SU-DHL-6 (cell line): ENCODE measurements around the gene ATRX.

Source experiments
- H2AFZ ChIP-seq: fragments of 200-600 bp; sonication (generic); 2 replicates; pipeline ENCODE4 v1.6.1; 2014; ENCODE audit warnings: low read depth, mild to moderate bottlenecking, moderate library complexity, mixed read lengths, antibody characterized with exemption, low read length; ENCODE audit not compliant: severe bottlenecking
- H3F3A ChIP-seq: fragments of 200-600 bp; shearing (Covaris generic); 2 replicates; pipeline ENCODE4 v1.6.0; 2016; ENCODE audit warnings: antibody characterized with exemption, mild to moderate bottlenecking; ENCODE audit not compliant: insufficient read depth
- H3K27ac ChIP-seq: fragments of 200-600 bp; sonication (generic); 2 replicates; pipeline ENCODE4 v1.5.1; 2016; ENCODE audit warnings: low read depth, mild to moderate bottlenecking, low read length, moderate library complexity, mixed read lengths
- H3K27me3 ChIP-seq: fragments of 200-600 bp; sonication (generic), shearing (Covaris generic); 2 replicates; pipeline ENCODE4 v1.6.0; 2014; ENCODE audit warnings: mild to moderate bottlenecking, low read length
- H3K36me3 ChIP-seq: fragments of 200-600 bp; sonication (generic); 2 replicates; pipeline ENCODE4 v1.6.1; 2014; ENCODE audit warnings: mild to moderate bottlenecking, low read length, mixed read lengths
- H3K4me2 ChIP-seq: fragments of 300-600, 200-600 bp; shearing (Covaris generic), sonication (generic); 2 replicates; pipeline ENCODE4 v1.6.0; 2014; ENCODE audit warnings: low read length, low read depth, mild to moderate bottlenecking; ENCODE audit not compliant: poor library complexity, severe bottlenecking
- H3K4me3 ChIP-seq: fragments of 200-600 bp; sonication (generic); 2 replicates; pipeline ENCODE4 v1.5.1; 2014; ENCODE audit warnings: antibody characterized with exemption, low read length, mild to moderate bottlenecking, mixed read lengths; ENCODE audit not compliant: insufficient read depth, poor library complexity, severe bottlenecking
- H3K79me2 ChIP-seq: fragments of 200-600 bp; sonication (generic); 2 replicates; pipeline ENCODE4 v1.6.1; 2014; ENCODE audit warnings: mild to moderate bottlenecking, low read length, moderate library complexity; ENCODE audit not compliant: insufficient read depth
- H3K9ac ChIP-seq: fragments of 200-600 bp; sonication (generic); 2 replicates; pipeline ENCODE4 v1.7.0; 2014; ENCODE audit warnings: mild to moderate bottlenecking, low read length
- H3K9me2 ChIP-seq: fragments of 200-600 bp; sonication (generic); replicated peaks from 2 replicates; pipeline ENCODE4 v1.6.1; 2014; ENCODE audit warnings: low read length; ENCODE audit not compliant: insufficient read depth
- H3K9me3 ChIP-seq: fragments of 200-600 bp; sonication (generic); 2 replicates; pipeline ENCODE4 v1.6.1; 2014; ENCODE audit warnings: low read length, mixed read lengths; ENCODE audit not compliant: insufficient read depth
- H4K20me1 ChIP-seq: fragments of 200-600 bp; sonication (generic); 2 replicates; pipeline ENCODE4 v1.6.1; 2014; ENCODE audit warnings: low read depth, mild to moderate bottlenecking, antibody characterized with exemption, low read length, moderate library complexity, mixed read lengths
- EZH2phosphoT487 ChIP-seq: fragments of 200-600 bp; sonication (generic), shearing (Covaris generic); conservative IDR thresholded peaks from 2 replicates; pipeline ENCODE4 v1.6.1; 2018; ENCODE audit warnings: mild to moderate bottlenecking, antibody characterized with exemption, low read length, moderate library complexity, mixed read lengths
- TF ChIP-seq, protein P1 (sequence below): fragments of 200-600 bp; sonication (generic); IDR thresholded peaks from one replicate; pipeline ENCODE4 v1.5.1; 2017; ENCODE audit warnings: antibody characterized with exemption, mild to moderate bottlenecking, low read length, moderate library complexity; ENCODE audit not compliant: insufficient read depth, poor library complexity, severe bottlenecking

ATRX gene

DNA sequence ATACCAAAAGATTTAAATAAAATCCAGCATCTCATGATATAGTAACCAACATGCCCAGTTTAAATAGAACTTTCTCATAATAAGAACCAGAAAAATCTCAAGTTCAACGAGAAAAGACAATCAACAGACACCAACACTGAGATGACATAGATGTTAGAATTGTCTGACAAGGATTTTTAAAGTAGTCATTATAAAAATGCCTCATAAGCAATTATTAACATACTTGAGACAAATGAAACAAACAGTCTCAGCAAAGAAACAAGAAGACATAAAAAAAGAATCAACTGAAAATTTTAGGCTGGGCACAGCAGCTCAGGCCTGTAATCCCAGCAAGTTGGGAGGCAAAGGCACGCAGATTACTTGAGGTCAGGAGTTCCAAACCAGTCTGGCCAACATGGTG is 220.7 kb downstream of the ATRX start:
- Histone ChIP-seq H3K9ac (no peak overlapping the region), H3K9me3 (no peaks in the 10 kb centered on the region), H2AFZ (no peak overlapping the region), H3K79me2 (no peaks in the 10 kb centered on the region), H3F3A (no peaks in the 10 kb centered on the region; the same call in 1 of the 2 replicates), H3K36me3 (no peaks in the 10 kb centered on the region), H3K27ac (no peak overlapping the region), H4K20me1 (no peaks in the 10 kb centered on the region), H3K27me3 (no peaks in the 10 kb centered on the region), H3K4me2 (no peak overlapping the region), H3K4me3 (no peak overlapping the region), H3K9me2 (no peaks in the 10 kb centered on the region)
- TF ChIP-seq EZH2phosphoT487, result no peak
- TF ChIP-seq, protein P1, sequence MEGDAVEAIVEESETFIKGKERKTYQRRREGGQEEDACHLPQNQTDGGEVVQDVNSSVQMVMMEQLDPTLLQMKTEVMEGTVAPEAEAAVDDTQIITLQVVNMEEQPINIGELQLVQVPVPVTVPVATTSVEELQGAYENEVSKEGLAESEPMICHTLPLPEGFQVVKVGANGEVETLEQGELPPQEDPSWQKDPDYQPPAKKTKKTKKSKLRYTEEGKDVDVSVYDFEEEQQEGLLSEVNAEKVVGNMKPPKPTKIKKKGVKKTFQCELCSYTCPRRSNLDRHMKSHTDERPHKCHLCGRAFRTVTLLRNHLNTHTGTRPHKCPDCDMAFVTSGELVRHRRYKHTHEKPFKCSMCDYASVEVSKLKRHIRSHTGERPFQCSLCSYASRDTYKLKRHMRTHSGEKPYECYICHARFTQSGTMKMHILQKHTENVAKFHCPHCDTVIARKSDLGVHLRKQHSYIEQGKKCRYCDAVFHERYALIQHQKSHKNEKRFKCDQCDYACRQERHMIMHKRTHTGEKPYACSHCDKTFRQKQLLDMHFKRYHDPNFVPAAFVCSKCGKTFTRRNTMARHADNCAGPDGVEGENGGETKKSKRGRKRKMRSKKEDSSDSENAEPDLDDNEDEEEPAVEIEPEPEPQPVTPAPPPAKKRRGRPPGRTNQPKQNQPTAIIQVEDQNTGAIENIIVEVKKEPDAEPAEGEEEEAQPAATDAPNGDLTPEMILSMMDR, result no peak

GRCh38 chrX:77564823-77565222 is 221.2 kb downstream of the ATRX start:
- Histone ChIP-seq H3K9me2 (no peaks in the 10 kb centered on the region), H3K9me3 (no peaks in the 10 kb centered on the region), H3F3A (no peaks in the 10 kb centered on the region; the same call in 1 of the 2 replicates), H3K36me3 (no peaks in the 10 kb centered on the region), H3K9ac (no peak overlapping the region), H3K27ac (no peak overlapping the region), H4K20me1 (no peaks in the 10 kb centered on the region), H3K4me3 (no peak overlapping the region), H2AFZ (no peak overlapping the region), H3K27me3 (no peaks in the 10 kb centered on the region), H3K79me2 (no peaks in the 10 kb centered on the region), H3K4me2 (no peak overlapping the region)
- TF ChIP-seq, protein P1, result no peak
- TF ChIP-seq EZH2phosphoT487, result no peak

GRCh38 chrX:77561372-77561771 is 224.6 kb downstream of the ATRX start:
- no peaks in the 10 kb centered on the region for H3K36me3 ChIP-seq

More at GRCh38 chrX:77561372-77561771, 224.6 kb downstream of the ATRX start:
- H4K20me1 ChIP-seq, result no peaks in the 10 kb centered on the region
- H3F3A ChIP-seq, result no peaks in the 10 kb centered on the region; the same call in 1 of the 2 replicates
- H2AFZ ChIP-seq, result no peak overlapping the region
- no peak overlapping the region for H3K9ac ChIP-seq
- H3K9me3 ChIP-seq, result no peaks in the 10 kb centered on the region
- H3K27ac ChIP-seq, result no peak overlapping the region
- H3K4me3 ChIP-seq, result no peak overlapping the region
- TF ChIP-seq, protein P1, result no peak
- TF ChIP-seq EZH2phosphoT487, result no peak
- no peaks in the 10 kb centered on the region for H3K9me2 ChIP-seq
- no peaks in the 10 kb centered on the region for H3K27me3 ChIP-seq
- H3K79me2 ChIP-seq, result no peaks in the 10 kb centered on the region
- no peak overlapping the region for H3K4me2 ChIP-seq
